ENCODE results near the gene MGST2.
"Not testable (repeated sequence)": the region's sequence is repeated elsewhere in the genome, so short reads cannot be mapped to it uniquely, and the experiment has no call there.

Gene MGST2

GRCh38 chr4:139630126-139630495 lies 35.5 kb upstream of the MGST2 start:
- Histone ChIP-seq H3K27ac (ENCODE audit: low read depth, low read length) (no peak overlapping the region), H2AFZ (ENCODE audit: low read length, unreplicated experiment) (no peak overlapping the region), H3K79me2 (ENCODE audit: control insufficient read depth, insufficient read depth, low read length, unreplicated experiment) (no peaks in the 10 kb centered on the region), H3K36me3 (ENCODE audit: insufficient read depth, low read length) (no peaks in the 10 kb centered on the region), H3K27me3 (ENCODE audit: insufficient read depth, low read length) (peaks cover 13% of the 10 kb centered on the region), H3K4me3 (ENCODE audit: low read depth, low read length) (no peak overlapping the region), H3K4me1 (ENCODE audit: control insufficient read depth, insufficient read depth, low read length, unreplicated experiment) (no peaks in the 10 kb centered on the region)

- Histone ChIP-seq H3K27ac (ENCODE audit: low read depth, low read length) (no peak overlapping the region), H3K4me1 (ENCODE audit: control insufficient read depth, insufficient read depth, low read length, unreplicated experiment) (no peaks in the 10 kb centered on the region), H3K79me2 (ENCODE audit: control insufficient read depth, insufficient read depth, low read length, unreplicated experiment) (no peaks in the 10 kb centered on the region), H3K27me3 (ENCODE audit: insufficient read depth, low read length) (peaks cover 13% of the 10 kb centered on the region), H3K4me3 (ENCODE audit: low read depth, low read length) (no peak overlapping the region), H3K36me3 (ENCODE audit: insufficient read depth, low read length) (no peaks in the 10 kb centered on the region), H2AFZ (ENCODE audit: low read length, unreplicated experiment) (no peak overlapping the region)
Observed at GRCh38 chr4:139630991-139631390, 34.6 kb upstream of the MGST2 start.

DNA sequence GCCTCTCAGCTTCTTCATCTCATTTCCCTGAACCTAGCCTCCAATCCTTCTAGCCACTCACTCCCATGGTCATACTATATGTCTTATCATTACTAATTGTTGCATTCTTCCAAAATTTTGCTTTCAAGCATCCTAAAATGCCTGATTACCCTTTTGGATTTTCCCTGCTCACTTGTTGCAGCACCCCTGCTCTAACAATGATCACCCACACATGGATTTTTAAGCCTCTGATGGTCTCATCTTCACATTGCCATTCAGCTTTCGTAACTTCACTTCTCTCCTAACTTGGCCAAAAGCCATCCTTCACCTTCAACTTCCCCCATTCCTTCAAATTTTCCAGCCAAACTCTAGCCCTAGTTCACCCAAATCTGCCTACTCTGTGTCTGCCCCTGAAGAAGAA lies 33.8 kb upstream of the MGST2 start:
- H3K27ac ChIP-seq (ENCODE audit: low read depth, low read length): no peak overlapping the region
- no peaks in the 10 kb centered on the region for H3K79me2 ChIP-seq (ENCODE audit: control insufficient read depth, insufficient read depth, low read length, unreplicated experiment)
- peaks cover 13% of the 10 kb centered on the region for H3K27me3 ChIP-seq (ENCODE audit: insufficient read depth, low read length)
- no peak overlapping the region for H3K4me3 ChIP-seq (ENCODE audit: low read depth, low read length)
- H3K36me3 ChIP-seq (ENCODE audit: insufficient read depth, low read length): no peaks in the 10 kb centered on the region
- no peak overlapping the region for H2AFZ ChIP-seq (ENCODE audit: low read length, unreplicated experiment)
- no peaks in the 10 kb centered on the region for H3K4me1 ChIP-seq (ENCODE audit: control insufficient read depth, insufficient read depth, low read length, unreplicated experiment)

GRCh38 chr4:139632739-139633138 lies 32.9 kb upstream of the MGST2 start:
- H3K4me1 ChIP-seq (ENCODE audit: control insufficient read depth, insufficient read depth, low read length, unreplicated experiment); H3K27ac ChIP-seq (ENCODE audit: low read depth, low read length); H2AFZ ChIP-seq (ENCODE audit: low read length, unreplicated experiment); H3K36me3 ChIP-seq (ENCODE audit: insufficient read depth, low read length); H3K4me3 ChIP-seq (ENCODE audit: low read depth, low read length); H3K79me2 ChIP-seq (ENCODE audit: control insufficient read depth, insufficient read depth, low read length, unreplicated experiment): not testable (repeated sequence)
- peaks cover 13% of the 10 kb centered on the region for H3K27me3 ChIP-seq (ENCODE audit: insufficient read depth, low read length)

GRCh38 chr4:139633195-139633594 lies 32.4 kb upstream of the MGST2 start:
- Histone ChIP-seq H3K79me2 (ENCODE audit: control insufficient read depth, insufficient read depth, low read length, unreplicated experiment) (no peaks in the 10 kb centered on the region), H3K36me3 (ENCODE audit: insufficient read depth, low read length) (no peaks in the 10 kb centered on the region), H3K4me1 (ENCODE audit: control insufficient read depth, insufficient read depth, low read length, unreplicated experiment) (no peaks in the 10 kb centered on the region), H3K4me3 (ENCODE audit: low read depth, low read length) (peak overlapping the region; percentile 62), H2AFZ (ENCODE audit: low read length, unreplicated experiment) (no peak overlapping the region), H3K27ac (ENCODE audit: low read depth, low read length) (no peak overlapping the region), H3K27me3 (ENCODE audit: insufficient read depth, low read length) (peaks cover 13% of the 10 kb centered on the region)

GRCh38 chr4:139633661-139634060 lies 32.0 kb upstream of the MGST2 start:
- H3K79me2 ChIP-seq (ENCODE audit: control insufficient read depth, insufficient read depth, low read length, unreplicated experiment): no peaks in the 10 kb centered on the region
- H3K27me3 ChIP-seq (ENCODE audit: insufficient read depth, low read length): peaks cover 13% of the 10 kb centered on the region
- no peak overlapping the region for H2AFZ ChIP-seq (ENCODE audit: low read length, unreplicated experiment)
- peak overlapping the region; percentile 62 for H3K4me3 ChIP-seq (ENCODE audit: low read depth, low read length)
- H3K27ac ChIP-seq (ENCODE audit: low read depth, low read length): no peak overlapping the region
- no peaks in the 10 kb centered on the region for H3K36me3 ChIP-seq (ENCODE audit: insufficient read depth, low read length)
- no peaks in the 10 kb centered on the region for H3K4me1 ChIP-seq (ENCODE audit: control insufficient read depth, insufficient read depth, low read length, unreplicated experiment)

GRCh38 chr4:139635966-139636365 lies 29.7 kb upstream of the MGST2 start:
- Histone ChIP-seq H3K27ac (ENCODE audit: low read depth, low read length) (no peak overlapping the region), H3K4me1 (ENCODE audit: control insufficient read depth, insufficient read depth, low read length, unreplicated experiment) (peaks cover under 1% of the 10 kb centered on the region), H3K4me3 (ENCODE audit: low read depth, low read length) (no peak overlapping the region), H3K36me3 (ENCODE audit: insufficient read depth, low read length) (no peaks in the 10 kb centered on the region), H3K27me3 (ENCODE audit: insufficient read depth, low read length) (peaks cover 5% of the 10 kb centered on the region), H3K79me2 (ENCODE audit: control insufficient read depth, insufficient read depth, low read length, unreplicated experiment) (no peaks in the 10 kb centered on the region), H2AFZ (ENCODE audit: low read length, unreplicated experiment) (no peak overlapping the region)

GRCh38 chr4:139638306-139638705 lies 27.3 kb upstream of the MGST2 start:
- H3K4me3 ChIP-seq (ENCODE audit: low read depth, low read length); H3K79me2 ChIP-seq (ENCODE audit: control insufficient read depth, insufficient read depth, low read length, unreplicated experiment); H3K27ac ChIP-seq (ENCODE audit: low read depth, low read length); H3K27me3 ChIP-seq (ENCODE audit: insufficient read depth, low read length); H3K36me3 ChIP-seq (ENCODE audit: insufficient read depth, low read length); H2AFZ ChIP-seq (ENCODE audit: low read length, unreplicated experiment): not testable (repeated sequence)
- peaks cover 11% of the 10 kb centered on the region for H3K4me1 ChIP-seq (ENCODE audit: control insufficient read depth, insufficient read depth, low read length, unreplicated experiment)

DNA sequence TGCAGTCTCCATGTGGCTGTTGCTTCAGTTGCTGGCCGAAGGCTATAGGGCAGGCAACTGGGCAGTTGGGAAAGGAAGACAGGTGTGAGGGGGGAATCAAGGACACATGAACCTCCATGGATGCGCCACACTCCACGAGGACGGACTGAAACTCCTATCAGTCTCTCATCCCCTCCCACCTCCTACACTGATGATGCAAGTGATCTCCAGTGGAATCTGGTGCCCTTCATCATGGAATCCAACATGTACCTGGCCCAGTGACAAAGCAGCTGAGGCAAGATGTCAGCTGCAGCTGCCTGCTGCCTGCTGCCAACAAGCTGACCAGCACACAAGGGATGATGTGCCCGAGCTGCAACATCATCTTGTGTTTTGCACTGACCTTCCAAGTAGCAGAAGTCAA lies 26.0 kb upstream of the MGST2 start:
- Histone ChIP-seq H3K27me3 (ENCODE audit: insufficient read depth, low read length) (no peaks in the 10 kb centered on the region), H3K4me3 (ENCODE audit: low read depth, low read length) (no peak overlapping the region), H2AFZ (ENCODE audit: low read length, unreplicated experiment) (no peak overlapping the region), H3K36me3 (ENCODE audit: insufficient read depth, low read length) (no peaks in the 10 kb centered on the region), H3K79me2 (ENCODE audit: control insufficient read depth, insufficient read depth, low read length, unreplicated experiment) (no peaks in the 10 kb centered on the region), H3K4me1 (ENCODE audit: control insufficient read depth, insufficient read depth, low read length, unreplicated experiment) (peaks cover 11% of the 10 kb centered on the region), H3K27ac (ENCODE audit: low read depth, low read length) (no peak overlapping the region)

DNA sequence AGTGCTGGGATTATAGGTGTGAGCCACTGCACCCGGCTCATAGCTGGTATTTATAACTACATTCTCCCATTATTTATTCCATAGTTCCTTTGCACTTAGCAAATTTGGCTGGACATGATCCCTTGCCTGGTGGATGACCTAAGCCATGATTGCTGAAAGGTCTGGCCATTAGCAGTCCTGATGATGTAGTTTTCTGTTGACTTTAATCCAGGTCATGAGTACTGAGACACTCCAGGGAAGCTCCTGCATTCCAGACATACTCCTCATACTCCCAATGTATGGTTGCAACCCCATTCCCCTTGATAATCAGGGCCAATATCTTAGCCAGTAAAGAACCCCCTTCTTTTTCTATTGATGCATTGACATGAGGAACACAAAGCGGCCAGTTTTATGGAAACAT lies 24.4 kb upstream of the MGST2 start:
- Histone ChIP-seq H2AFZ (ENCODE audit: low read length, unreplicated experiment) (no peak overlapping the region), H3K4me3 (ENCODE audit: low read depth, low read length) (no peak overlapping the region), H3K27ac (ENCODE audit: low read depth, low read length) (no peak overlapping the region), H3K36me3 (ENCODE audit: insufficient read depth, low read length) (no peaks in the 10 kb centered on the region), H3K4me1 (ENCODE audit: control insufficient read depth, insufficient read depth, low read length, unreplicated experiment) (peaks cover 11% of the 10 kb centered on the region), H3K27me3 (ENCODE audit: insufficient read depth, low read length) (no peaks in the 10 kb centered on the region), H3K79me2 (ENCODE audit: control insufficient read depth, insufficient read depth, low read length, unreplicated experiment) (no peaks in the 10 kb centered on the region)

DNA sequence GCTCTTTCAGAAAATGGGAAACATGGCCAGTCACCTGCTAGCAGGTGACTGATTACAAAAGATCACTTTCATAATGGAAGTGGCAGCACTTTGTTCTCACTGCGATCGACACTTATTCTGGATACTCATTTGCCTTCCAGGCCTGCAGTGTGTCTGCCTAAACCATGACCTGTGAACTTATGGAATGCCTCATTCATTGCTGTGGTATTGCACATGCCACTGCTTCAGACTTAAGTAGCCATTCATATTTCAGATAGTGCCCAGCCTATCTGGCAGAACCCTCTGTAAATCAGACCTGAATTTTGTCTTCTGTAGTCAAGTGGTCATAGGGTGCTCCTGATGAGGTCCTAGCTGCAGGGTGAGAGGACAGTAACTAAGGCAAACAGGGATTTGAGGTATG lies 23.3 kb upstream of the MGST2 start:
- H3K27ac ChIP-seq (ENCODE audit: low read depth, low read length): no peak overlapping the region
- H3K4me3 ChIP-seq (ENCODE audit: low read depth, low read length): no peak overlapping the region
- H3K4me1 ChIP-seq (ENCODE audit: control insufficient read depth, insufficient read depth, low read length, unreplicated experiment): peaks cover 11% of the 10 kb centered on the region
- H3K79me2 ChIP-seq (ENCODE audit: control insufficient read depth, insufficient read depth, low read length, unreplicated experiment): no peaks in the 10 kb centered on the region
- H3K36me3 ChIP-seq (ENCODE audit: insufficient read depth, low read length): no peaks in the 10 kb centered on the region
- H3K27me3 ChIP-seq (ENCODE audit: insufficient read depth, low read length): no peaks in the 10 kb centered on the region
- H2AFZ ChIP-seq (ENCODE audit: low read length, unreplicated experiment): no peak overlapping the region

Measured in ACC112 (cell line).